HCT116 (cell line): ENCODE results near the gene PTPRCAP. TPM values are rescaled to one million over a fixed set of nuclear protein-coding genes. Genes with fewer than 3 reads are reported as not detected.

ENCODE experiments used
- ATAC-seq: fragments of 200-7000 bp; cut with Tn5 transposase; 2 replicates; pipeline ENCODE4 v1.9.1; 2020; ENCODE audit warnings: mild to moderate bottlenecking, moderate library complexity
- BruUV-seq: library from RNA; stranded (reverse); fragments of 400-500 nt; replicated peaks from 2 replicates; lab custom pipeline; 2021; lab: Mats Ljungman, UMichigan
- CTCF ChIA-PET: fragments of 300-600 bp; sonication (Branson Sonifier 250); formaldehyde crosslinking; loops from one replicate; lab custom pipeline; 2021; ENCODE audit warnings: antibody characterized with exemption; lab: Charles Lee
- POLR2A ChIA-PET: fragments of 300-600, 350-600 bp; sonication (Branson Sonifier 250); formaldehyde crosslinking; loops from one replicate; lab custom pipeline; 2021; ENCODE audit warnings: antibody characterized with exemption; lab: Charles Lee
- RAD21 ChIA-PET, 2 experiments: fragments of 300-600 bp; sonication (Branson Sonifier 250); formaldehyde crosslinking; loops; one replicate each; lab custom pipeline; 2023; ENCODE audit warnings: low total read pairs in 2 of 2; ENCODE audit not compliant: uncharacterized antibody in 2 of 2, unreplicated experiment in 2 of 2, low non-redundant PET in 1 of 2; lab: Charles Lee
- DNase-seq: peaks from one replicate; pipeline ENCODE4 v3.0.0-alpha.2; 2010; ENCODE audit warnings: low read depth, low spot score
- H2AFZ ChIP-seq: fragments of 200-600 bp; shearing (Covaris generic), sonication (generic); 2 replicates; pipeline ENCODE4 v1.6.1; 2017; ENCODE audit warnings: low read depth, mixed run types, mixed read lengths, antibody characterized with exemption, low read length; ENCODE audit not compliant: poor library complexity, severe bottlenecking
- H3K27ac ChIP-seq: 2 replicates; pipeline ENCODE4 v1.5.1; 2012; ENCODE audit warnings: low read depth, low read length
- H3K27me3 ChIP-seq: fragments of 200-600 bp; sonication (generic); 2 replicates; pipeline ENCODE4 v1.6.1; 2016; ENCODE audit warnings: mixed run types, low read length, mixed read lengths; ENCODE audit not compliant: insufficient read depth
- H3K36me3 ChIP-seq, 2 experiments: fragments of 200-500 bp in 1 of 2; fragments of 200-600 bp in 1 of 2; sonication (Bioruptor generic) in 1 of 2; sonication (generic) in 1 of 2; 2 replicates each; pipeline versions ENCODE4 v1.5.1 to v1.6.1; 2014 to 2016; ENCODE audit warnings: low read length in 2 of 2, inconsistent platforms in 1 of 2, mixed read lengths in 1 of 2, mixed run types in 1 of 2; ENCODE audit not compliant: insufficient read depth in 2 of 2, control insufficient read depth in 1 of 2
- H3K4me1 ChIP-seq, 2 experiments: fragments of 200-600 bp in 1 of 2; sonication (generic) in 1 of 2; 2 replicates each; pipeline versions ENCODE4 v1.5.1 to v1.6.1; 2012 to 2017; ENCODE audit warnings: low read length in 2 of 2, inconsistent platforms in 1 of 2, mild to moderate bottlenecking in 1 of 2, mixed read lengths in 1 of 2, mixed run types in 1 of 2, moderate library complexity in 1 of 2; ENCODE audit not compliant: insufficient read depth in 2 of 2, control insufficient read depth in 1 of 2
- H3K4me2 ChIP-seq: fragments of 200-600 bp; sonication (generic); 2 replicates; pipeline ENCODE4 v1.6.1; 2017; ENCODE audit warnings: mixed run types, low read length, mixed read lengths
- H3K4me3 ChIP-seq, 2 experiments: fragments of 200-600 bp in 1 of 2; sonication (generic) in 1 of 2; replicated peaks in 1 of 2; 2 replicates each; pipeline ENCODE4 v1.5.1; 2011 to 2016; ENCODE audit warnings: low read length in 2 of 2, control low read depth in 1 of 2, low read depth in 1 of 2, mild to moderate bottlenecking in 1 of 2, mixed read lengths in 1 of 2, mixed run types in 1 of 2
- H3K79me2 ChIP-seq: fragments of 200-600 bp; sonication (generic); 2 replicates; pipeline ENCODE4 v1.6.1; 2017; ENCODE audit warnings: mild to moderate bottlenecking, mixed run types, low read length, moderate library complexity, mixed read lengths; ENCODE audit not compliant: insufficient read depth
- H3K9ac ChIP-seq: fragments of 200-600 bp; sonication (generic); 2 replicates; pipeline ENCODE4 v1.6.1; 2016; ENCODE audit warnings: low read length, mixed read lengths
- H3K9me2 ChIP-seq: fragments of 200-600 bp; sonication (generic), shearing (Covaris generic); 2 replicates; pipeline ENCODE4 v1.6.1; 2017; ENCODE audit warnings: mixed run types, mild to moderate bottlenecking, moderate library complexity; ENCODE audit not compliant: insufficient read depth
- H3K9me3 ChIP-seq, 2 experiments: fragments of 200-500 bp in 1 of 2; fragments of 200-600 bp in 1 of 2; sonication (Bioruptor generic) in 1 of 2; sonication (generic) in 1 of 2; 2 replicates each; pipeline ENCODE4 v1.6.1; 2014 to 2017; ENCODE audit warnings: low read length in 2 of 2, mixed read lengths in 2 of 2, inconsistent platforms in 1 of 2, low read depth in 1 of 2, mild to moderate bottlenecking in 1 of 2, mixed run types in 1 of 2, moderate library complexity in 1 of 2; ENCODE audit not compliant: control insufficient read depth in 1 of 2, insufficient read depth in 1 of 2
- H4K20me1 ChIP-seq: fragments of 200-600 bp; sonication (generic), shearing (Covaris generic); 2 replicates; pipeline ENCODE4 v1.6.1; 2017; ENCODE audit warnings: mixed run types, mild to moderate bottlenecking, moderate library complexity; ENCODE audit not compliant: insufficient read depth
- CBX3 ChIP-seq: IDR thresholded peaks from 2 replicates; pipeline ENCODE4 v1.6.1; 2012; ENCODE audit warnings: low read depth
- CEBPB ChIP-seq: IDR thresholded peaks from 2 replicates; pipeline ENCODE4 v1.6.1; 2012; ENCODE audit warnings: low read depth
- EGR1 ChIP-seq: IDR thresholded peaks from 2 replicates; pipeline ENCODE4 v1.6.1; 2012; ENCODE audit warnings: low read depth
- ELF1 ChIP-seq: IDR thresholded peaks from 2 replicates; pipeline ENCODE4 v1.6.1; 2012; ENCODE audit warnings: low read depth, borderline replicate concordance
- EZH2 ChIP-seq: fragments of 200-600 bp; sonication (generic); IDR thresholded peaks from 2 replicates; pipeline ENCODE4 v1.6.1; 2017; ENCODE audit warnings: antibody characterized with exemption, mixed run types
- EZH2phosphoT487 ChIP-seq: fragments of 200-600 bp; IDR thresholded peaks from 2 replicates; pipeline ENCODE4 v1.6.1; 2018; ENCODE audit warnings: antibody characterized with exemption, borderline replicate concordance
- POLR2A ChIP-seq: IDR thresholded peaks from 2 replicates; pipeline ENCODE4 v1.7.0; 2011; ENCODE audit warnings: borderline replicate concordance; ENCODE audit not compliant: insufficient read depth, insufficient read length; ENCODE audit errors: extremely low read depth
- POLR2AphosphoS5 ChIP-seq: IDR thresholded peaks from 2 replicates; pipeline ENCODE4 v1.6.1; 2011; ENCODE audit warnings: mild to moderate bottlenecking, low read depth, low read length, moderate library complexity
- TCF7L2 ChIP-seq: IDR thresholded peaks from 2 replicates; pipeline ENCODE4 v1.7.0; 2011; ENCODE audit warnings: borderline replicate concordance, inconsistent platforms; ENCODE audit not compliant: insufficient read depth, insufficient read length; ENCODE audit errors: extremely low read depth
- ZFX ChIP-seq: fragments of 450-650 bp; IDR thresholded peaks from 2 replicates; pipeline ENCODE4 v1.6.1; 2017
- ZNF274 ChIP-seq: fragments of 200-500 bp; sonication (Bioruptor generic); IDR thresholded peaks from 2 replicates; pipeline ENCODE4 v1.6.1; 2014; ENCODE audit warnings: mild to moderate bottlenecking, low read depth, low read length, inconsistent platforms
- intact Hi-C: fragments of 100-400 bp; cut with micrococcal nuclease; formaldehyde crosslinking; loops from 2 replicates; pipeline ENCODE4 v1.10.0; 2022
- total RNA-seq: library from RNA; stranded (reverse); gene quantifications from one replicate; pipeline ENCODE4 v1.2.1, GENCODE V29; 2021; ENCODE audit not compliant: unreplicated experiment
- TF ChIP-seq, protein P1 (sequence below): IDR thresholded peaks from 2 replicates; pipeline ENCODE4 v1.6.1; 2011; ENCODE audit warnings: mild to moderate bottlenecking, low read length, moderate library complexity; ENCODE audit not compliant: insufficient replicate concordance; ENCODE audit errors: extremely low read depth
- TF ChIP-seq, protein P2 (sequence below): IDR thresholded peaks from 2 replicates; pipeline ENCODE4 v1.6.1; 2012
- TF ChIP-seq, protein P3 (sequence below): IDR thresholded peaks from 2 replicates; pipeline ENCODE4 v1.6.1; 2012

The PTPRCAP gene
- total RNA-seq, 1 experiment from 2014 or later = 1.4 TPM

DNA sequence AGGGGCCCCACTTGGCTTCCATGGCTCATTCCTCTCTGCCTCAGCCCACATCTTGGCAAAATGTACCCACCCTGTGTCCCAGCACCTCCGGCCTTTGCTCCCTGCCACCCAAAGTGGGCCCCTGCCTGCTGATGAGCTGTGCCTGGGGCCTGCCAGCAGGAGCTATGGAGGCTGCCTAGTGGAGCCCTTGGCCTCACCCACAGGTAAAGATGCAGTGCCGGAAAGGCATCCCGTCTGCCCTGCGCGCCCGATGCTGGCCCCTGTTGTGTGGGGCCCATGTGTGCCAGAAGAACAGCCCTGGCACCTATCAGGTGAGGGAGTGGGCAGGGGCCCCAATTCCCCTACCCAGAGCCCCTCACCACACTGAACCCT, 32.3 kb downstream of the PTPRCAP start:
- Histone ChIP-seq H3K4me3 (no peak overlapping the region), H3K79me2 (peaks cover 13% of the 10 kb centered on the region), H3K9me2 (no peaks in the 10 kb centered on the region), H3K9me3 (no peaks in the 10 kb centered on the region), H3K9ac (no peak overlapping the region), H3K27me3 (no peaks in the 10 kb centered on the region), H4K20me1 (no peaks in the 10 kb centered on the region), H2AFZ (no peak overlapping the region), H3K4me2 (no peak overlapping the region), H3K4me1 (peaks cover 9 to 16% of the 10 kb centered on the region in 2 experiments), H3K36me3 (no peaks in the 10 kb centered on the region), H3K27ac (no peak overlapping the region)
- ChIA-PET POLR2A (no interaction called here), CTCF (interaction anchor here (0.5 kb wide), 1 partner anchor 383 kb away, joined by 3 read pairs; no protein-coding TSS in a partner anchor), RAD21 (no interaction called here)
- ATAC-seq (no peak), DNase-seq (no peak)
- TF ChIP-seq POLR2AphosphoS5 (no peak), ZFX (no peak), EGR1 (no peak), ELF1 (no peak), CEBPB (no peak), ZNF274 (no peak), EZH2phosphoT487 (no peak), EZH2 (no peak), TCF7L2 (no peak), POLR2A (no peak), CBX3 (no peak)
- TF ChIP-seq, protein P1, sequence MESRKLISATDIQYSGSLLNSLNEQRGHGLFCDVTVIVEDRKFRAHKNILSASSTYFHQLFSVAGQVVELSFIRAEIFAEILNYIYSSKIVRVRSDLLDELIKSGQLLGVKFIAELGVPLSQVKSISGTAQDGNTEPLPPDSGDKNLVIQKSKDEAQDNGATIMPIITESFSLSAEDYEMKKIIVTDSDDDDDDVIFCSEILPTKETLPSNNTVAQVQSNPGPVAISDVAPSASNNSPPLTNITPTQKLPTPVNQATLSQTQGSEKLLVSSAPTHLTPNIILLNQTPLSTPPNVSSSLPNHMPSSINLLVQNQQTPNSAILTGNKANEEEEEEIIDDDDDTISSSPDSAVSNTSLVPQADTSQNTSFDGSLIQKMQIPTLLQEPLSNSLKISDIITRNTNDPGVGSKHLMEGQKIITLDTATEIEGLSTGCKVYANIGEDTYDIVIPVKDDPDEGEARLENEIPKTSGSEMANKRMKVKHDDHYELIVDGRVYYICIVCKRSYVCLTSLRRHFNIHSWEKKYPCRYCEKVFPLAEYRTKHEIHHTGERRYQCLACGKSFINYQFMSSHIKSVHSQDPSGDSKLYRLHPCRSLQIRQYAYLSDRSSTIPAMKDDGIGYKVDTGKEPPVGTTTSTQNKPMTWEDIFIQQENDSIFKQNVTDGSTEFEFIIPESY = no peak
- TF ChIP-seq, protein P2, sequence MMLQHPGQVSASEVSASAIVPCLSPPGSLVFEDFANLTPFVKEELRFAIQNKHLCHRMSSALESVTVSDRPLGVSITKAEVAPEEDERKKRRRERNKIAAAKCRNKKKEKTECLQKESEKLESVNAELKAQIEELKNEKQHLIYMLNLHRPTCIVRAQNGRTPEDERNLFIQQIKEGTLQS = no peak
- TF ChIP-seq, protein P3, sequence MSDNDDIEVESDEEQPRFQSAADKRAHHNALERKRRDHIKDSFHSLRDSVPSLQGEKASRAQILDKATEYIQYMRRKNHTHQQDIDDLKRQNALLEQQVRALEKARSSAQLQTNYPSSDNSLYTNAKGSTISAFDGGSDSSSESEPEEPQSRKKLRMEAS = no peak
- no TSS peak for BruUV-seq
- intact Hi-C loops = no loop called here
